ENCODE data around the gene INTS1.

The INTS1 gene

GRCh38 chr7:1427064-1427657 lies 77.0 kb downstream of the INTS1 start:
- ChIA-PET POLR2A (no interaction called here), CTCF (no interaction called here)
- TF ChIP-seq, protein P1, sequence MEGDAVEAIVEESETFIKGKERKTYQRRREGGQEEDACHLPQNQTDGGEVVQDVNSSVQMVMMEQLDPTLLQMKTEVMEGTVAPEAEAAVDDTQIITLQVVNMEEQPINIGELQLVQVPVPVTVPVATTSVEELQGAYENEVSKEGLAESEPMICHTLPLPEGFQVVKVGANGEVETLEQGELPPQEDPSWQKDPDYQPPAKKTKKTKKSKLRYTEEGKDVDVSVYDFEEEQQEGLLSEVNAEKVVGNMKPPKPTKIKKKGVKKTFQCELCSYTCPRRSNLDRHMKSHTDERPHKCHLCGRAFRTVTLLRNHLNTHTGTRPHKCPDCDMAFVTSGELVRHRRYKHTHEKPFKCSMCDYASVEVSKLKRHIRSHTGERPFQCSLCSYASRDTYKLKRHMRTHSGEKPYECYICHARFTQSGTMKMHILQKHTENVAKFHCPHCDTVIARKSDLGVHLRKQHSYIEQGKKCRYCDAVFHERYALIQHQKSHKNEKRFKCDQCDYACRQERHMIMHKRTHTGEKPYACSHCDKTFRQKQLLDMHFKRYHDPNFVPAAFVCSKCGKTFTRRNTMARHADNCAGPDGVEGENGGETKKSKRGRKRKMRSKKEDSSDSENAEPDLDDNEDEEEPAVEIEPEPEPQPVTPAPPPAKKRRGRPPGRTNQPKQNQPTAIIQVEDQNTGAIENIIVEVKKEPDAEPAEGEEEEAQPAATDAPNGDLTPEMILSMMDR (IDR thresholded peaks at IDR 0.05; ENCODE audit: control extremely low read depth, extremely low read depth, low read depth, missing control alignments): no peak
- no peak for DNase-seq (ENCODE audit: extremely low spot score)

DNA sequence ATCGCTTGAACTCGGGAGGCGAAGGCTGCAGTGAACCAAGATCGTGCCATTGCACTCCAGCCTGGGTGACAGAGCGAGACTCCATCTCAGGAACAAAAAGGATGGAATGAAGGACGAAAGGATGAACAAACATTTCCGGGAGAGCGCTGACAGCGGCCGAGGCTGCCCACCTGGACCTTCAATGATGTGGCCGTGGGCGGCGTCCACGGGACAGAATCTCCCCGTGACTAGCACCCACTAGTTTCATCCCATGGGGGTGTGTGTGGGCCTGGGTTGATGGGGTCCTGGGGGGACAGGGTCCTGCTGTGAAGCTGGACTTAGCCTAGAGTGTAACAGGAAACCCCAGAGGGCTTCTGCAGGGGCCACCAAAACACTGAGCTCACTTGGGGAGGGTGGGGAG lies 77.7 kb downstream of the INTS1 start:
- ChIA-PET POLR2A (no interaction called here), CTCF (no interaction called here)
- no peak for DNase-seq (ENCODE audit: extremely low spot score)
- TF ChIP-seq, protein P1 (IDR thresholded peaks at IDR 0.05; ENCODE audit: control extremely low read depth, extremely low read depth, low read depth, missing control alignments): no peak

- TF ChIP-seq, protein P1 (IDR thresholded peaks at IDR 0.05; ENCODE audit: control extremely low read depth, extremely low read depth, low read depth, missing control alignments): no peak
- no peak for DNase-seq (ENCODE audit: extremely low spot score)
- ChIA-PET POLR2A (interaction anchor here (0.6 kb wide), 1 partner anchor 336 kb away, joined by 5 read pairs; no protein-coding TSS in a partner anchor), CTCF (no interaction called here)
Observed at GRCh38 chr7:1425292-1426136, 78.7 kb downstream of the INTS1 start.

GRCh38 chr7:1424041-1424440 lies 80.1 kb downstream of the INTS1 start:
- ChIA-PET CTCF (no interaction called here), POLR2A (no interaction called here)
- TF ChIP-seq, protein P1 (IDR thresholded peaks at IDR 0.05; ENCODE audit: control extremely low read depth, extremely low read depth, low read depth, missing control alignments): no peak
- DNase-seq (ENCODE audit: extremely low spot score): no peak

- ChIA-PET POLR2A (no interaction called here), CTCF (interaction anchor here (1.0 to 2.0 kb wide), 2 partner anchors 9 to 10 kb away, joined by 3 to 10 read pairs; no protein-coding TSS in a partner anchor)
- DNase-seq (ENCODE audit: extremely low spot score): no peak
- TF ChIP-seq, protein P1 (IDR thresholded peaks at IDR 0.05; ENCODE audit: control extremely low read depth, extremely low read depth, low read depth, missing control alignments): no peak
Observed at GRCh38 chr7:1423264-1423811, 80.9 kb downstream of the INTS1 start.

DNA sequence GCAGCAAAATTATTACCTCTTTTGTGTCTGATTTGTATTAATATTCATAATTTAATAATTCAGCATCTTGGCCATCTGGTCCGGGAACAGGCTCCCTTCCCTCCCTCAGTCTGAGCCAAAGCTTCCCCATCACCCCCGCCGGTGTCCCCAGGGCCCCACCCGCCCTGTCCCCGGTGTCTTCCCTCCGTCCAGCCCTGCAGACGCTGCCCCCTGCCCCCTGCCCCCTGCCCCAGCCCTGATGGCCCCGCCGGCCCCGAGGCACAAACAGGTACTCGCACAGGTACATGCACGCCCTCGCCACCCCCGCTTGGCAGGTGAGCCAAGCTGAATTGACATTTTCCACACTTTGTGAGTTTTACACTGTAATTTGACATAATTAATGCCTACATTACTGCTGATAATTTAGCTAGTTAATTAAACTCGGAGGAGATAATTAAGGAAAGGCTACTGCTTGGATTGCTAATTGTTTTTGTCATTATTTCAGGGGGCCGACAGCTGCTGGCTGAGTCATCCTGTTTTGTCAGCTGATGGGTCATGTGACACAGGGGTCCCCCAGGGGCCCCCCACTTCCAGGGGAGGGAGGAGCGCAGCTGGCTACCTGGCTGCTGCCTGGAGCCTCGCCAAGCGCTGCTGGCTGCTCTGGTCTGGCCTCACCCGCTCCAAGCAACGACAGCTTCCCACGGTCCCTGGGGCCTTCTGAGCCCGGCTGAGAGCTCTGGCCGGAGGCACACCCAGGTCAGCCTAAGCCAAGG lies 81.5 kb downstream of the INTS1 start:
- ChIA-PET POLR2A (no interaction called here), CTCF (interaction anchor here (1.0 to 2.0 kb wide), 3 partner anchors 10 to 19 kb away, joined by 3 to 10 read pairs (median 3); no protein-coding TSS in a partner anchor)
- TF ChIP-seq, protein P1 (IDR thresholded peaks at IDR 0.05; ENCODE audit: control extremely low read depth, extremely low read depth, low read depth, missing control alignments): no peak
- no peak for DNase-seq (ENCODE audit: extremely low spot score)

Measured in GM10248 (cell line).